Fibroblast of lung (primary cell): ENCODE measurements around the gene MYBL2.

ENCODE experiments used
- EZH2 ChIP-seq: IDR thresholded peaks from 2 replicates; pipeline ENCODE4 v1.5.1; 2012; ENCODE audit warnings: low read length, control low read depth, mild to moderate bottlenecking; ENCODE audit errors: missing control alignments
- TF ChIP-seq, protein P1 (sequence below), 2 donors: IDR thresholded peaks in 1 of 2; conservative IDR thresholded peaks in 1 of 2; 1 replicate in 1 of 2; 2 replicates in 1 of 2; pipeline ENCODE4 v1.5.1; 2011 to 2012; ENCODE audit warnings: low read length in 2 of 2, control low read depth in 1 of 2, inconsistent platforms in 1 of 2, low read depth in 1 of 2, mild to moderate bottlenecking in 1 of 2

DNA sequence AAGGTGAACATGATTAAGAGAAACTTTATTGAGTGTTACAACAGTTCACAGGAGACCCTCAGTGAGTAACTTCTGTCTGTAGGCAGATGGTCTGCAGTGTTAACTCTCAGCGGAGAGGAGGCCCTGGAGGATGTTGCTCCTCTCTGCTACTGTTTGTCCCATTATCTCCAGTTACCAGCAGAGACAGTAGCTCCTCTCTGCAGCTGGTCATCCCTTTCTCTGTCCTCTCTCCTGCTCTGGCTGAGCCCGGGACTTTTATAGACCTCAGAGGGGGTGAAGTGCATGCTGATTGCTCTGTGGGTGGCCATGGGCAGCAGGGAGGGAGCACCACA, 54.1 kb downstream of the MYBL2 start:
- TF ChIP-seq, protein P1, sequence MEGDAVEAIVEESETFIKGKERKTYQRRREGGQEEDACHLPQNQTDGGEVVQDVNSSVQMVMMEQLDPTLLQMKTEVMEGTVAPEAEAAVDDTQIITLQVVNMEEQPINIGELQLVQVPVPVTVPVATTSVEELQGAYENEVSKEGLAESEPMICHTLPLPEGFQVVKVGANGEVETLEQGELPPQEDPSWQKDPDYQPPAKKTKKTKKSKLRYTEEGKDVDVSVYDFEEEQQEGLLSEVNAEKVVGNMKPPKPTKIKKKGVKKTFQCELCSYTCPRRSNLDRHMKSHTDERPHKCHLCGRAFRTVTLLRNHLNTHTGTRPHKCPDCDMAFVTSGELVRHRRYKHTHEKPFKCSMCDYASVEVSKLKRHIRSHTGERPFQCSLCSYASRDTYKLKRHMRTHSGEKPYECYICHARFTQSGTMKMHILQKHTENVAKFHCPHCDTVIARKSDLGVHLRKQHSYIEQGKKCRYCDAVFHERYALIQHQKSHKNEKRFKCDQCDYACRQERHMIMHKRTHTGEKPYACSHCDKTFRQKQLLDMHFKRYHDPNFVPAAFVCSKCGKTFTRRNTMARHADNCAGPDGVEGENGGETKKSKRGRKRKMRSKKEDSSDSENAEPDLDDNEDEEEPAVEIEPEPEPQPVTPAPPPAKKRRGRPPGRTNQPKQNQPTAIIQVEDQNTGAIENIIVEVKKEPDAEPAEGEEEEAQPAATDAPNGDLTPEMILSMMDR (conservative IDR thresholded peaks at IDR 0.05 in 1 of 2, IDR thresholded peaks at IDR 0.05 in 1 of 2; ENCODE audit: low read depth in 1 of 2, low read length in 2 of 2), result no peak
- TF ChIP-seq EZH2, result no peak
